NCI-H2196 treated with DMSO at 0.1 percent for 48 hours (cell line): ENCODE results near the gene UBE4A.

Source experiments
- DNase-seq: peaks from one replicate; lab custom pipeline; 2025; ENCODE audit not compliant: unreplicated experiment; lab: John Stamatoyannopoulos, UW

Gene UBE4A

GRCh38 chr11:118437208-118438125 is 78.1 kb downstream of the UBE4A start:
- DNase-seq: no peak

- DNase-seq: no peak
Observed at GRCh38 chr11:118438314-118438931, 79.0 kb downstream of the UBE4A start.

GRCh38 chr11:118439646-118440045 is 80.2 kb downstream of the UBE4A start:
- DNase-seq: no peak

GRCh38 chr11:118441770-118442275 is 82.4 kb downstream of the UBE4A start:
- DNase-seq: no peak

GRCh38 chr11:118442301-118442700 is 82.9 kb downstream of the UBE4A start:
- DNase-seq: no peak

- DNase-seq: no peak
Observed at GRCh38 chr11:118442908-118443589, 83.6 kb downstream of the UBE4A start.

GRCh38 chr11:118443590-118444218 is 84.3 kb downstream of the UBE4A start:
- no peak for DNase-seq

- DNase-seq: no peak
Observed at GRCh38 chr11:118447423-118447822, 88.0 kb downstream of the UBE4A start.

GRCh38 chr11:118448294-118448693 is 88.9 kb downstream of the UBE4A start:
- no peak for DNase-seq
